Measurements from ENCODE around the gene HTRA2. TPM values are rescaled to one million over a fixed set of nuclear protein-coding genes. Genes with fewer than 3 reads are reported as not detected.

The HTRA2 gene
- total RNA-seq, 1 donor from 2014 or later: 53.1 TPM

DNA sequence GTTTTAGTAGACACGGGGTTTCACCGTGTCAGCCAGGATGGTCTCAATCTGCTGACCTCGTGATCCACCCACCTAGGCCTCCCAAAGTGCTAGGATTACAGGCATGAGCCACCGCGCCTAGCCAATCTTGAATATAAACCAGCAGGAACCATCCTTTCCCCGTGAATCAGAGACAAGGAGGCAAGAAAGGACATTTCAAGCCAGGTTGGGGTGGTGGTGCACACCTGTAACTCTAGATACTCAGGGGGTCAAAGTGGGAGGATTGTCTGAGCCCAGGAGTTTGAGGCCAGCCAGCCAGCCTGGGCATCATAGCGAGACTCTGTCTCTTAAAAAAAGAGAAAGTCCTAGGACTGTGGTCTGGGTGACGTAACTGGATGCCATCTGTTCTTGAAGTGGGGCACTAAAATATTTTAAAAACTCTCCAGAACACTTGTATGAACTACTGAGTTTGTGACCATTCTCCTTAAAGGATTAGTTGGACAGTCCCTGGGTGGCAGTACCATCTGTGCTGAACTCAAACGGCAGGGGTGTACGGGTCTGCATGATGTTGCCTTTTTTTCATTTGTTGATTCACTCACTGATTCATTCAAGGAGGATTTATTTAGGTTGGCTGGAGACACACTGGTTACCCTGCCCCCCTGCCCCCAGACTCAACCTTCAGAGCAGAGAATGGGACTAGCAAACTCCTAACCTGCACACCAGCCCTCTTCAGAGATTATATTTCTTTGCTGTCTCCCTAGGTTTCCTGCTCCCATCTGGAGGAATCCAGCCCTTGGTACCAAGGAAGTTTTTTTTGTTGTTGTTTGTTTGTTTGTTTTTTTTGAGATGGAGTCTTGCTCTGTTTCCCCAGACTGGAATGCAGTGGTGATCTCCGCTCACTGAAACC, 18.4 kb upstream of the HTRA2 start:
- TF ChIP-seq, protein P1, sequence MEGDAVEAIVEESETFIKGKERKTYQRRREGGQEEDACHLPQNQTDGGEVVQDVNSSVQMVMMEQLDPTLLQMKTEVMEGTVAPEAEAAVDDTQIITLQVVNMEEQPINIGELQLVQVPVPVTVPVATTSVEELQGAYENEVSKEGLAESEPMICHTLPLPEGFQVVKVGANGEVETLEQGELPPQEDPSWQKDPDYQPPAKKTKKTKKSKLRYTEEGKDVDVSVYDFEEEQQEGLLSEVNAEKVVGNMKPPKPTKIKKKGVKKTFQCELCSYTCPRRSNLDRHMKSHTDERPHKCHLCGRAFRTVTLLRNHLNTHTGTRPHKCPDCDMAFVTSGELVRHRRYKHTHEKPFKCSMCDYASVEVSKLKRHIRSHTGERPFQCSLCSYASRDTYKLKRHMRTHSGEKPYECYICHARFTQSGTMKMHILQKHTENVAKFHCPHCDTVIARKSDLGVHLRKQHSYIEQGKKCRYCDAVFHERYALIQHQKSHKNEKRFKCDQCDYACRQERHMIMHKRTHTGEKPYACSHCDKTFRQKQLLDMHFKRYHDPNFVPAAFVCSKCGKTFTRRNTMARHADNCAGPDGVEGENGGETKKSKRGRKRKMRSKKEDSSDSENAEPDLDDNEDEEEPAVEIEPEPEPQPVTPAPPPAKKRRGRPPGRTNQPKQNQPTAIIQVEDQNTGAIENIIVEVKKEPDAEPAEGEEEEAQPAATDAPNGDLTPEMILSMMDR (IDR thresholded peaks at IDR 0.05): no peak
- no peak for ATAC-seq (ENCODE audit: low read depth)
- intact Hi-C loops (cut with micrococcal nuclease): loop anchor here (10.0 kb wide), 1 partner anchor 337 kb away; the partner anchor contains the start of gene MOB1A
- H3K9me3 Mint-ChIP-seq: no peaks in the 10 kb centered on the region
- no peak overlapping the region for H3K27ac Mint-ChIP-seq
- no peak overlapping the region for H3K4me3 Mint-ChIP-seq
- H3K27me3 Mint-ChIP-seq: peaks cover 26% of the 10 kb centered on the region
- no peak for DNase-seq
- ChIA-PET POLR2A (interaction anchor here (0.7 to 5.6 kb wide), 5 partner anchors 10 to 86 kb away, joined by 4 to 63 read pairs (median 4); partner anchors contain the start of genes AUP1, HTRA2 and MRPL53), CTCF (interaction anchor here (1.5 kb wide), 1 partner anchor 29 kb away, joined by 4 read pairs; the partner anchor contains the start of genes CCDC142 and TTC31)
- peaks cover 12% of the 10 kb centered on the region for H3K36me3 Mint-ChIP-seq (ENCODE audit: low read depth)
- peaks cover 40% of the 10 kb centered on the region for H3K4me1 Mint-ChIP-seq

DNA sequence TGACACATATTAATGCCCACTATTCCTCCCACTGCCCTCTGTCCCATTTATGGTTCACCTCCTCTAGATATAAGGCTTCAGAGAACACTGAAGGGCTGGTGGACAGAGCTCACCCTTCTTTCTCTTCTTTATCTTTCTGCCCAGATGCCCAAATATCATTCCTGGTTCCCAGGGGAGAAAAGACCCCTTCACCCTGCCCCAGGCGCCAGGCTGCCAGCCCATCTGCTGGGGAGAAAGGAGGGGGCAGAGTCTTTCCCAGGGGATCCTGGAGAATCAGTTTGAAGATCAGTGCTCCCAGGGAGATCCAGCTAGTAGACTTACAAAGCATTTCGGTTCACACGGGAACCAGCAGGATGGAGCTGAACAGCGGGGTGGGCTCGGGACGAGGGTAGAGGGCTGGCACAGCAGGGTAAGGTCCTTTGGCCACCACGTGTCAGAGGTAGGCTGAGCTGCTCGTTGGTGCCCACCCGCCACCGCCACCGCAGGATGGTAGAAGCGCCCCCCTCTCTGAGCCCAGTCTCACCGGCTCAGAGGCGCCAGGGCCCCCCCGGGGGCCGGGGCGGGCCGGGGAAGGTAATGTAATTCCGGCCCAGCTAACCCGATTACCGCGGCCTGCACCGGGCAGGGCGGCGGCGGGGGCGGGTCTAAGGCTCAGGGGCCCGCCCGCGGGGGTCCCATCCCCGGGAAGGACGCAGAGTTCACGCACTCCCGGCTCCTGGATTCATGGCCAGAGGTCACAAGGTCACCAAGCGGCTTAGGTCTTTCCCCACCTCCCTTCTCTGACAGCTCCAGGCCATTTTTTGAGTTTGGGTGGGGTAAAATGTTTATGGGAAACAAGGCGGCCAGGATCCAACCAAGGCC, 16.8 kb upstream of the HTRA2 start:
- no peaks in the 10 kb centered on the region for H3K9me3 Mint-ChIP-seq
- ChIA-PET POLR2A (interaction anchor here (0.7 to 3.9 kb wide), 8 partner anchors 9 to 263 kb away, joined by 3 to 18 read pairs (median 4); partner anchors contain the start of gene DQX1), CTCF (interaction anchor here (0.8 kb wide), 1 partner anchor 76 kb away, joined by 3 read pairs; no protein-coding TSS in a partner anchor)
- peaks cover 41% of the 10 kb centered on the region for H3K27me3 Mint-ChIP-seq
- H3K4me3 Mint-ChIP-seq: peak overlapping the region; percentile 28
- H3K36me3 Mint-ChIP-seq (ENCODE audit: low read depth): no peaks in the 10 kb centered on the region
- H3K27ac Mint-ChIP-seq: no peak overlapping the region
- no peak for ATAC-seq (ENCODE audit: low read depth)
- H3K4me1 Mint-ChIP-seq: peaks cover 34% of the 10 kb centered on the region
- TF ChIP-seq, protein P1 (IDR thresholded peaks at IDR 0.05): no peak
- intact Hi-C loops (cut with micrococcal nuclease): loop anchor here (10.0 kb wide), 1 partner anchor 338 kb away; the partner anchor contains the start of gene MOB1A
- DNase-seq: no peak

DNA sequence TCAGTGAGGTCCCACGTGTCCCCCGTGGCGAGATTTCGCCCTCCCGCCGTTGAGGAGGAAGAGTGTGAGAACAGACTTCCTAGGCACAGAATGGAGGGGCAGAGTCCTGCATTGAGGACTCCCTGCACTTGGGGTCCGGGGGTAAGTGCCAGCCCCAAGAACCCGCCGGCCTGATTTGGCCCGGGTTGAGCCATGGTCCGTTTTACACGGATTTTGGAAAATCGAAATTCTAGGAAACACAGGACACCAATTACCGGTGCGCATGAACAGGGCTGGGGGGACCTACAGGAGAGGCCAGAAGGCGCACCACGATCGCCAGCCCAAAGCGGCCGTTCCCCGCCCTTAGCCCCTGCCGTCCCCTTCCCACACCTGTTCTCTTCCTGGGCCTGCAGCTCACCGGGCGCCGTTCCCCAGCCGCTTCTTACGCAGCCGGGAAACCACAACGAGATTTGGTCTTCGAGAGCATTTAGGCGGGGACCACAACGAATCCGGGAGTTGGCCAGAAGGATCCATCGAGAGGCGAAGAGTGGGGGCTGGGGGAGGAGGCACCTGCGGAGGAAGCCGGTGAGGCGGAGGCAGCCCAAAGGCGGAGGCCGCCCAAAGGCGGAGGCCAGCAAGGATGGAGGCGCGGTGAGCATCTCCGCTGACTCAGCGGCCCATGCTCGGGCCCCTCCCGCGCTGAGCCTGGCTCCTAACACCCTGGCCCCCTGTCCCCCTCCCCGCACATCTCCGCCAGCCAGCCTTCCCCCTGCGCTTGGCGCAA, 15.9 kb upstream of the HTRA2 start:
- Mint-ChIP-seq H3K27ac (no peak overlapping the region), H3K4me3 (peak overlapping the region; percentile 28), H3K36me3 (ENCODE audit: low read depth) (no peaks in the 10 kb centered on the region), H3K9me3 (no peaks in the 10 kb centered on the region), H3K27me3 (peaks cover 49% of the 10 kb centered on the region), H3K4me1 (peaks cover 28% of the 10 kb centered on the region)
- no peak for DNase-seq
- POLR2A ChIA-PET: interaction anchor here (0.6 to 3.9 kb wide), 7 partner anchors 8 to 264 kb away, joined by 3 to 18 read pairs (median 3); partner anchors contain the start of genes DQX1, MOGS and MRPL53
- ATAC-seq (ENCODE audit: low read depth): no peak
- CTCF ChIA-PET: interaction anchor here (0.8 to 1.3 kb wide), 2 partner anchors 73 to 75 kb away, joined by 3 read pairs; no protein-coding TSS in a partner anchor
- TF ChIP-seq, protein P1 (IDR thresholded peaks at IDR 0.05): no peak
- intact Hi-C loops (cut with micrococcal nuclease): loop anchor here (2.0 to 10.0 kb wide), 2 partner anchors 15 to 339 kb away; partner anchors contain the start of genes LBX2 and MOB1A

DNA sequence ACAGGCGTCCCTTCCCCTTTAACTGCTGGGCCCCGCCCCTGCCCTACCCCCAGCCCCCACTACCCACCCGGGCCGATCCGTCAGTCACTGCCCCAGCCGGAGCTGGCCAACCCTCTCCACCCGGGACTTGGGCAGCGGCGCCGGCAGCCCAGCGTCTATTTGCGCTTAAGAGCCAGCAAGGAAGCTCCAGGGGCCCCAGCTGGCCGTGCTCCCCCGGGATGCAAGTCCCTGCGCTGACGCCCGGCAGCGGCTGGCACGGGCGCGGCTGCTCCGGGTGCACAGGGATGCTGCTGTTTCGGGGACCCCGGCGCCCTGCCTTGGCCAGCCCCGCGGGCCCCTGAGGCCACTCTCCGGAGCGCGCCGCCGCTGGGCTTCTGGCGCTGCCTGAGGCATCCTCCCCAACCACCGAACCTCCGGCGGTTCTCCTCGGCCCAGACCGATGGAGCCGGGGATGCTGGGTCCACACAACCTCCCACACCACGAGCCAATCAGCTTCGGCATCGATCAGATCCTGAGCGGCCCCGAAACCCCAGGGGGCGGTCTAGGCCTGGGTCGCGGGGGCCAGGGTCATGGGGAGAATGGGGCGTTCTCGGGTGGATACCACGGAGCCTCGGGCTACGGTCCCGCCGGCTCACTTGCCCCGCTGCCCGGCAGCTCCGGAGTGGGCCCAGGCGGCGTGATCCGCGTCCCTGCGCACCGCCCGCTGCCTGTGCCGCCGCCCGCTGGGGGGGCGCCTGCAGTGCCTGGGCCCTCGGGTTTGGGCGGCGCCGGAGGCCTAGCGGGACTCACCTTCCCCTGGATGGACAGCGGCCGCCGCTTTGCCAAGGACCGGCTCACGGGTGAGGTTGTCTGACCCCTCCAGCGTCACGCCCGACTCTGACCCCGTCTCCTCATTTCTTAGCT, 15.1 kb upstream of the HTRA2 start, which contains the start of gene TLX2:
Gene TLX2, plus strand, starts transcription at position 83 of the 903 bp plus-strand sequence. Its CDS starts 357 bp downstream, at position 440.
- CTCF ChIA-PET: interaction anchor here (1.3 kb wide), 1 partner anchor 73 kb away, joined by 3 read pairs; no protein-coding TSS in a partner anchor
- Mint-ChIP-seq H3K4me1 (peaks cover 28% of the 10 kb centered on the region), H3K27me3 (peaks cover 52% of the 10 kb centered on the region), H3K36me3 (ENCODE audit: low read depth) (no peaks in the 10 kb centered on the region), H3K9me3 (no peaks in the 10 kb centered on the region), H3K4me3 (peak within 1 kb of the TSS; percentile 66), H3K27ac (no peak within 1 kb of the TSS)
- peak; percentile 30 for DNase-seq
- no peak for ATAC-seq (ENCODE audit: low read depth)
- intact Hi-C loops (cut with micrococcal nuclease): loop anchor here (2.0 to 10.0 kb wide), 2 partner anchors 16 to 340 kb away; partner anchors contain the start of genes LBX2 and MOB1A
- TF ChIP-seq, protein P1 (IDR thresholded peaks at IDR 0.05): no peak
- POLR2A ChIA-PET: interaction anchor here (0.6 to 3.9 kb wide), 6 partner anchors 7 to 265 kb away, joined by 3 to 18 read pairs (median 3); partner anchors contain the start of genes MOGS and MRPL53

All from activated B cell treated with CpG ODN at 0.5 μM for 24 hours (primary cell).